Testis (tissue), 5 donors: ENCODE data around the gene NPIPB6. TPM values are rescaled to one million over a fixed set of nuclear protein-coding genes. Genes with fewer than 3 reads are reported as not detected.
"Not testable (repeated sequence)": the region's sequence is repeated elsewhere in the genome, so short reads cannot be mapped to it uniquely, and the experiment has no call there.

Source experiments
- DNase-seq: peaks from one replicate; pipeline ENCODE4 v3.0.0-alpha.2; 2019
- H3K27ac ChIP-seq, 2 donors: fragments of 200-600 bp; sonication (generic); one replicate each; pipeline ENCODE4 v1.5.1; 2019
- H3K27me3 ChIP-seq: fragments of 200-600 bp; sonication (generic); one replicate; pipeline ENCODE4 v1.5.1; 2019
- H3K36me3 ChIP-seq: fragments of 200-600 bp; sonication (generic); one replicate; pipeline ENCODE4 v1.5.1; 2017; ENCODE audit warnings: low read depth; ENCODE audit errors: missing control alignments
- H3K4me1 ChIP-seq: fragments of 200-600 bp; sonication (generic); one replicate; pipeline ENCODE4 v1.5.1; 2019
- H3K4me3 ChIP-seq, 2 donors: fragments of 200-600 bp; sonication (generic); one replicate each; pipeline ENCODE4 v1.5.1; 2017 to 2019
- H3K9me3 ChIP-seq: fragments of 200-600 bp; sonication (generic); one replicate; pipeline ENCODE4 v1.5.1; 2017
- WGBS, 2 donors: methylation state at CpG; one replicate each; pipeline ENCODE4 v1.1.5; 2018; 5-methylcytosine and 5-hydroxymethylcytosine counted together
- intact Hi-C: fragments of 100-400 bp; cut with DNase I; formaldehyde crosslinking; loops from one replicate; pipeline ENCODE4 v1.15.1; 2023; ENCODE audit warnings: low total_unique reads
- long read RNA-seq, 2 donors: transcript quantifications; one replicate each; lab custom pipeline, GENCODE V29; 2026
- polyA plus RNA-seq: library from polyadenylated mRNA; stranded (reverse); fragments of 350-450 nt; fragmentation: Illumina TruSeq; extraction: RNeasy Lipid Tissue Mini Kit (QIAGEN cat#74804); gene quantifications from one replicate; pipeline ENCODE4 v1.2.3, GENCODE V29; 2014; ENCODE audit warnings: low read depth, low replicate concordance; ENCODE audit not compliant: insufficient read depth
- total RNA-seq, 2 donors: library from RNA; depleted of rRNA; stranded (reverse); fragments of >200 nt; gene quantifications; one replicate each; pipeline ENCODE4 v1.2.3, GENCODE V29; 2016

Gene NPIPB6
- total RNA-seq: 10 to 100 TPM; 16.7 to 36.3 TPM
- polyA plus RNA-seq: 47.5 TPM
- long read RNA-seq, donor 1: 0 reads
- long read RNA-seq, donor 2: 0 reads

- H3K27ac ChIP-seq, H3K36me3 ChIP-seq, H3K9me3 ChIP-seq, H3K4me1 ChIP-seq, H3K27me3 ChIP-seq, H3K4me3 ChIP-seq, DNase-seq, intact Hi-C loops: not testable (repeated sequence)
- WGBS, 2 donors: no CpG with 5 or more reads among the region's 5 CpGs
Measured at GRCh38 chr16:28363408-28363807, at the start of gene NPIPB6. Gene NPIPB6 (minus strand): TSS chr16:28363508. CDS start chr16:28362822, 686 bp downstream.

- H3K4me3 ChIP-seq, DNase-seq, intact Hi-C loops: not testable (repeated sequence)
Measured at GRCh38 chr16:28403220-28404072, 40.1 kb upstream of the NPIPB6 start, which contains the start of gene EIF3CL. Gene EIF3CL (minus strand): TSS chr16:28403841. CDS start chr16:28403618, 223 bp downstream.

GRCh38 chr16:28392054-28392453, 28.7 kb upstream of the NPIPB6 start:
- DNase-seq, H3K27ac ChIP-seq, H3K36me3 ChIP-seq, intact Hi-C loops, H3K4me1 ChIP-seq, H3K27me3 ChIP-seq, H3K4me3 ChIP-seq, H3K9me3 ChIP-seq: not testable (repeated sequence)
- no CpG with 5 or more reads among the region's 5 CpGs for WGBS, 2 donors

More at GRCh38 chr16:28403220-28404072, 40.1 kb upstream of the NPIPB6 start, which contains the start of gene EIF3CL:
- no CpG with 5 or more reads among the region's 66 CpGs for WGBS, 2 donors
- not testable (repeated sequence) for H3K27me3 ChIP-seq, H3K27ac ChIP-seq, H3K36me3 ChIP-seq, H3K9me3 ChIP-seq, H3K4me1 ChIP-seq

- H3K4me1 ChIP-seq, H3K27ac ChIP-seq, intact Hi-C loops, H3K9me3 ChIP-seq, H3K4me3 ChIP-seq, H3K27me3 ChIP-seq, H3K36me3 ChIP-seq, DNase-seq: not testable (repeated sequence)
- WGBS, 2 donors: no CpG with 5 or more reads among the region's 10 CpGs
Measured at GRCh38 chr16:28382177-28382867, 19.0 kb upstream of the NPIPB6 start.

GRCh38 chr16:28377822-28378221, 14.5 kb upstream of the NPIPB6 start:
- WGBS, 2 donors: 85 to 90% methylated on average over 8 to 9 of the region's 10 CpGs
- DNase-seq, H3K27ac ChIP-seq, H3K4me3 ChIP-seq, H3K4me1 ChIP-seq, H3K27me3 ChIP-seq, H3K36me3 ChIP-seq, H3K9me3 ChIP-seq, intact Hi-C loops: not testable (repeated sequence)

- intact Hi-C loops, H3K4me3 ChIP-seq, H3K27ac ChIP-seq, DNase-seq, H3K27me3 ChIP-seq, H3K9me3 ChIP-seq, H3K36me3 ChIP-seq, H3K4me1 ChIP-seq: not testable (repeated sequence)
- WGBS, 2 donors: 94 to 99% methylated on average over 7 to 30 of the region's 38 CpGs
Measured at GRCh38 chr16:28377108-28377625, 13.9 kb upstream of the NPIPB6 start.

- H3K27ac ChIP-seq, DNase-seq, intact Hi-C loops, H3K36me3 ChIP-seq, H3K9me3 ChIP-seq, H3K4me3 ChIP-seq, H3K4me1 ChIP-seq, H3K27me3 ChIP-seq: not testable (repeated sequence)
- no CpG with 5 or more reads among the region's 8 CpGs for WGBS, 2 donors
Measured at GRCh38 chr16:28375115-28375514, 11.8 kb upstream of the NPIPB6 start.

GRCh38 chr16:28374281-28374680, 11.0 kb upstream of the NPIPB6 start:
- H3K4me1 ChIP-seq, H3K4me3 ChIP-seq, H3K36me3 ChIP-seq, H3K27me3 ChIP-seq, H3K9me3 ChIP-seq, intact Hi-C loops, H3K27ac ChIP-seq, DNase-seq: not testable (repeated sequence)
- WGBS, 2 donors: 44% methylated on average over 12 of the region's 25 CpGs; no CpG with 5 or more reads in 1 of the 2 donors

- WGBS, 2 donors: no CpG with 5 or more reads among the region's 32 CpGs
Measured at GRCh38 chr16:28367926-28368325, 4.6 kb upstream of the NPIPB6 start.

GRCh38 chr16:28364268-28365173, 1.2 kb upstream of the NPIPB6 start:
- H3K27ac ChIP-seq, H3K4me1 ChIP-seq, H3K27me3 ChIP-seq, intact Hi-C loops, H3K4me3 ChIP-seq, H3K36me3 ChIP-seq, DNase-seq, H3K9me3 ChIP-seq: not testable (repeated sequence)
- 1 to 22% methylated on average over 4 to 14 of the region's 75 CpGs for WGBS, 2 donors

More at GRCh38 chr16:28367926-28368325, 4.6 kb upstream of the NPIPB6 start:
- H3K27me3 ChIP-seq, H3K36me3 ChIP-seq, H3K4me1 ChIP-seq, H3K4me3 ChIP-seq, DNase-seq, H3K27ac ChIP-seq, H3K9me3 ChIP-seq, intact Hi-C loops: not testable (repeated sequence)

- H3K4me3 ChIP-seq, H3K4me1 ChIP-seq, H3K36me3 ChIP-seq, H3K27me3 ChIP-seq, DNase-seq, H3K27ac ChIP-seq, intact Hi-C loops, H3K9me3 ChIP-seq: not testable (repeated sequence)
- 100% methylated on average over 1 to 2 of the region's 5 CpGs for WGBS, 2 donors
Measured at GRCh38 chr16:28362600-28362999, 708 bp downstream of the NPIPB6 start.
